HEK293 (cell line): Measurements from ENCODE around the gene NPDC1.

ENCODE experiments used
- CTCF ChIA-PET: fragments of 350-600 bp; formaldehyde crosslinking; extraction: SDS; loops from one replicate; lab custom pipeline; 2021; ENCODE audit warnings: antibody characterized with exemption; lab: Yijun Ruan, JAX
- POLR2A ChIA-PET: fragments of 300-600 bp; formaldehyde crosslinking; extraction: SDS; loops from one replicate; lab custom pipeline; 2020; ENCODE audit warnings: antibody characterized with exemption, inconsistent platforms; lab: Yijun Ruan, JAX
- H3K27ac ChIP-seq: fragments of 200-500 bp; sonication (Bioruptor generic); 2 replicates; pipeline ENCODE4 v1.5.1; 2014; ENCODE audit warnings: low read depth, low read length, control low read depth, inconsistent platforms; ENCODE audit errors: extremely low read depth
- H3K36me3 ChIP-seq, 2 experiments: fragments of 200-500 bp in 1 of 2; sonication (Bioruptor generic) in 1 of 2; 1 replicate in 1 of 2; 2 replicates in 1 of 2; pipeline ENCODE4 v1.5.1; 2014 to 2017; ENCODE audit warnings: inconsistent platforms in 2 of 2, low read length in 2 of 2; ENCODE audit not compliant: control insufficient read depth in 2 of 2, insufficient read depth in 1 of 2
- H3K4me1 ChIP-seq: fragments of 200-500 bp; sonication (Bioruptor generic); 2 replicates; pipeline ENCODE4 v1.5.1; 2014; ENCODE audit warnings: mild to moderate bottlenecking, low read length, inconsistent platforms; ENCODE audit not compliant: control insufficient read depth, insufficient read depth
- H3K4me3 ChIP-seq: 2 replicates; pipeline ENCODE4 v1.5.1; 2011; ENCODE audit warnings: low read depth, mild to moderate bottlenecking, control low read depth, low read length, moderate library complexity
- H3K9me3 ChIP-seq: fragments of 200-500 bp; sonication (Bioruptor generic); 2 replicates; pipeline ENCODE4 v1.5.1; 2014; ENCODE audit warnings: low read depth, low read length, inconsistent platforms; ENCODE audit not compliant: control insufficient read depth, insufficient read depth
- BCL11B ChIP-seq: fragments of 450-650 bp; formaldehyde crosslinking; IDR thresholded peaks from 2 replicates; pipeline ENCODE4 v1.5.1; 2016; ENCODE audit warnings: low read depth, missing biosample characterization, missing genetic modification characterization
- EGR2 ChIP-seq: fragments of 450-650 bp; formaldehyde crosslinking; IDR thresholded peaks from 2 replicates; pipeline ENCODE4 v1.5.1; 2016; ENCODE audit warnings: low read depth, missing biosample characterization, missing genetic modification characterization
- GLIS1 ChIP-seq: fragments of 450-650 bp; formaldehyde crosslinking; IDR thresholded peaks from 2 replicates; pipeline ENCODE4 v1.5.1; 2016; ENCODE audit warnings: missing biosample characterization, missing genetic modification characterization
- GLIS2 ChIP-seq: fragments of 450-650 bp; formaldehyde crosslinking; IDR thresholded peaks from 2 replicates; pipeline ENCODE4 v1.5.1; 2016; ENCODE audit warnings: missing biosample characterization, missing genetic modification characterization
- HIC1 ChIP-seq: fragments of 450-650 bp; formaldehyde crosslinking; IDR thresholded peaks from 2 replicates; pipeline ENCODE4 v1.5.1; 2016; ENCODE audit warnings: missing biosample characterization, missing genetic modification characterization
- KLF17 ChIP-seq: fragments of 450-650 bp; formaldehyde crosslinking; IDR thresholded peaks from 2 replicates; pipeline ENCODE4 v1.5.1; 2016; ENCODE audit warnings: missing biosample characterization, missing genetic modification characterization
- KLF9 ChIP-seq: fragments of 450-650 bp; formaldehyde crosslinking; IDR thresholded peaks from 2 replicates; pipeline ENCODE4 v1.5.1; 2016; ENCODE audit warnings: missing biosample characterization, missing genetic modification characterization, low read depth
- PRDM1 ChIP-seq: fragments of 450-650 bp; formaldehyde crosslinking; IDR thresholded peaks from 2 replicates; pipeline ENCODE4; 2016; ENCODE audit warnings: missing biosample characterization, missing genetic modification characterization
- ZBTB48 ChIP-seq: fragments of 450-650 bp; formaldehyde crosslinking; IDR thresholded peaks from 2 replicates; pipeline ENCODE4 v1.5.1; 2016; ENCODE audit warnings: missing biosample characterization, missing genetic modification characterization
- ZBTB8A ChIP-seq: fragments of 450-650 bp; formaldehyde crosslinking; IDR thresholded peaks from 2 replicates; pipeline ENCODE4 v1.5.1; 2016; ENCODE audit warnings: missing biosample characterization, missing genetic modification characterization
- ZFHX2 ChIP-seq: fragments of 450-650 bp; formaldehyde crosslinking; conservative IDR thresholded peaks from 2 replicates; pipeline ENCODE4 v1.5.1; 2016; ENCODE audit warnings: missing biosample characterization, missing genetic modification characterization
- ZNF133 ChIP-seq: fragments of 450-650 bp; formaldehyde crosslinking; IDR thresholded peaks from 2 replicates; pipeline ENCODE4 v1.5.1; 2016; ENCODE audit warnings: missing biosample characterization, missing genetic modification characterization
- ZNF16 ChIP-seq: fragments of 450-650 bp; formaldehyde crosslinking; IDR thresholded peaks from 2 replicates; pipeline ENCODE4 v1.5.1; 2016; ENCODE audit warnings: low read depth, missing biosample characterization, missing genetic modification characterization
- ZNF221 ChIP-seq: fragments of 450-650 bp; formaldehyde crosslinking; IDR thresholded peaks from 2 replicates; pipeline ENCODE4 v1.5.1; 2017; ENCODE audit warnings: missing biosample characterization, missing genetic modification characterization, borderline replicate concordance
- ZNF239 ChIP-seq: fragments of 450-650 bp; formaldehyde crosslinking; IDR thresholded peaks from 2 replicates; pipeline ENCODE4 v1.5.1; 2016; ENCODE audit warnings: missing biosample characterization, missing genetic modification characterization
- ZNF24 ChIP-seq: fragments of 450-650 bp; formaldehyde crosslinking; IDR thresholded peaks from 2 replicates; pipeline ENCODE4 v1.5.1; 2016; ENCODE audit warnings: missing biosample characterization, missing genetic modification characterization
- ZNF335 ChIP-seq: fragments of 450-650 bp; formaldehyde crosslinking; conservative IDR thresholded peaks from 2 replicates; pipeline ENCODE4 v1.5.1; 2016; ENCODE audit warnings: missing biosample characterization, missing genetic modification characterization
- ZNF558 ChIP-seq: fragments of 450-650 bp; formaldehyde crosslinking; IDR thresholded peaks from 2 replicates; pipeline ENCODE4 v1.5.1; 2016; ENCODE audit warnings: missing biosample characterization, missing genetic modification characterization
- ZNF600 ChIP-seq: fragments of 450-650 bp; formaldehyde crosslinking; IDR thresholded peaks from 2 replicates; pipeline ENCODE4 v1.5.1; 2016; ENCODE audit warnings: missing biosample characterization, missing genetic modification characterization
- ZNF645 ChIP-seq: fragments of 450-650 bp; formaldehyde crosslinking; IDR thresholded peaks from 2 replicates; pipeline ENCODE4; 2016; ENCODE audit warnings: missing biosample characterization, missing genetic modification characterization
- ZNF707 ChIP-seq: fragments of 450-650 bp; formaldehyde crosslinking; IDR thresholded peaks from 2 replicates; pipeline ENCODE4 v1.5.1; 2016; ENCODE audit warnings: missing biosample characterization, missing genetic modification characterization
- ZNF843 ChIP-seq: fragments of 450-650 bp; formaldehyde crosslinking; IDR thresholded peaks from 2 replicates; pipeline ENCODE4 v1.5.1; 2016; ENCODE audit warnings: missing biosample characterization, missing genetic modification characterization
- ZSCAN16 ChIP-seq: fragments of 450-650 bp; formaldehyde crosslinking; IDR thresholded peaks from 2 replicates; pipeline ENCODE4 v1.5.1; 2016; ENCODE audit warnings: missing biosample characterization, missing genetic modification characterization
- ZSCAN18 ChIP-seq: fragments of 450-650 bp; formaldehyde crosslinking; IDR thresholded peaks from 2 replicates; pipeline ENCODE4 v1.5.1; 2016; ENCODE audit warnings: missing biosample characterization, missing genetic modification characterization
- ZSCAN4 ChIP-seq: fragments of 450-650 bp; formaldehyde crosslinking; IDR thresholded peaks from 2 replicates; pipeline ENCODE4 v1.5.1; 2017; ENCODE audit warnings: missing biosample characterization, missing genetic modification characterization

The NPDC1 gene

GRCh38 chr9:137026828-137027227, 19.1 kb downstream of the NPDC1 start (continued):
- TF ChIP-seq ZNF645 (no peak), GLIS1 (peak; percentile 69), KLF9 (tag by site-specific recombination) (no peak), PRDM1 (no peak), ZNF335 (tag by site-specific recombination) (peak; percentile 61; the same call in 1 of the 2 replicates), ZNF600 (tag by site-specific recombination) (0 out of 2 replicates have a peak, but pooled peaks have one; percentile 15), ZBTB48 (tag by site-specific recombination) (0 out of 2 replicates have a peak, but pooled peaks have one; percentile 33), GLIS2 (tag by site-specific recombination) (no peak)

GRCh38 chr9:137026384-137026783, 19.6 kb downstream of the NPDC1 start:
- CTCF ChIA-PET: interaction anchor here (0.7 to 5.8 kb wide), 12 partner anchors 8 to 239 kb away, joined by 3 to 86 read pairs (median 6); partner anchors contain the start of genes FBXW5, SAPCD2 and TMEM141
- peaks cover 0 to 4% of the 10 kb centered on the region in 2 experiments; a peak in 1 of 3 replicates for H3K36me3 ChIP-seq
- no peak overlapping the region for H3K27ac ChIP-seq
- H3K4me1 ChIP-seq: peaks cover 2% of the 10 kb centered on the region; the same call in 1 of the 2 replicates
- H3K9me3 ChIP-seq: no peaks in the 10 kb centered on the region
- TF ChIP-seq BCL11B: peak; percentile 58; the same call in 1 of the 2 replicates
- peak; percentile 50 for TF ChIP-seq ZBTB8A (tag by site-specific recombination)
- TF ChIP-seq ZNF24 (tag by site-specific recombination): no peak
- TF ChIP-seq GLIS2 (tag by site-specific recombination): 0 out of 2 replicates have a peak, but pooled peaks have one; percentile 58
- no peak for TF ChIP-seq ZNF133 (tag by site-specific recombination)
- H3K4me3 ChIP-seq: no peak overlapping the region
- POLR2A ChIA-PET: interaction anchor here (0.5 to 1.9 kb wide), 4 partner anchors 9 to 204 kb away, joined by 3 to 6 read pairs (median 4); partner anchors contain the start of gene PAXX

GRCh38 chr9:137025517-137025966, 20.4 kb downstream of the NPDC1 start:
- no peak overlapping the region for H3K4me3 ChIP-seq
- ChIA-PET CTCF (interaction anchor here (0.9 to 5.8 kb wide), 6 partner anchors 10 to 81 kb away, joined by 3 to 86 read pairs (median 13); partner anchors contain the start of genes FBXW5 and SAPCD2), POLR2A (interaction anchor here (1.0 to 1.9 kb wide), 3 partner anchors 9 to 61 kb away, joined by 4 to 6 read pairs (median 4); partner anchors contain the start of gene PAXX)
- H3K36me3 ChIP-seq: peaks cover 0 to 8% of the 10 kb centered on the region in 2 experiments; a peak in 1 of 3 replicates
- no peaks in the 10 kb centered on the region for H3K9me3 ChIP-seq
- H3K27ac ChIP-seq: no peak overlapping the region
- peaks cover 2% of the 10 kb centered on the region; the same call in 1 of the 2 replicates for H3K4me1 ChIP-seq
- TF ChIP-seq EGR2 (tag by site-specific recombination) (0 out of 2 replicates have a peak, but pooled peaks have one; percentile 15), ZNF843 (tag by site-specific recombination) (no peak), ZNF707 (tag by site-specific recombination) (no peak), KLF17 (no peak), ZNF558 (tag by site-specific recombination) (no peak), ZNF645 (no peak), ZNF239 (tag by site-specific recombination) (no peak), HIC1 (tag by site-specific recombination) (peak; percentile 77; the same call in 1 of the 2 replicates), ZSCAN4 (tag by site-specific recombination) (no peak), ZSCAN18 (tag by site-specific recombination) (no peak), ZNF16 (no peak), ZSCAN16 (no peak), ZFHX2 (tag by site-specific recombination) (peak; percentile 54), KLF9 (tag by site-specific recombination) (no peak), ZNF221 (tag by site-specific recombination) (no peak)
